IPS-15b (cell line): Measurements from ENCODE around the gene MLN.

Source experiments
- H3K27me3 ChIP-seq: one replicate; pipeline ENCODE4 v1.6.1; 2013; ENCODE audit warnings: low read length; ENCODE audit not compliant: control insufficient read depth, insufficient read depth
- H3K36me3 ChIP-seq: one replicate; pipeline ENCODE4 v1.6.1; 2013; ENCODE audit warnings: low read length; ENCODE audit not compliant: control insufficient read depth, insufficient read depth
- H3K4me1 ChIP-seq: one replicate; pipeline ENCODE4 v1.6.1; 2013; ENCODE audit warnings: mild to moderate bottlenecking, low read length; ENCODE audit not compliant: control insufficient read depth, insufficient read depth
- H3K4me3 ChIP-seq: one replicate; pipeline ENCODE4 v1.5.1; 2013; ENCODE audit warnings: low read depth, low read length
- H3K9ac ChIP-seq: one replicate; pipeline ENCODE4 v1.6.1; 2013; ENCODE audit warnings: low read depth, mild to moderate bottlenecking, low read length
- H3K9me3 ChIP-seq: one replicate; pipeline ENCODE4 v1.6.1; 2013; ENCODE audit warnings: mild to moderate bottlenecking, low read length; ENCODE audit not compliant: control insufficient read depth, insufficient read depth

The MLN gene

DNA sequence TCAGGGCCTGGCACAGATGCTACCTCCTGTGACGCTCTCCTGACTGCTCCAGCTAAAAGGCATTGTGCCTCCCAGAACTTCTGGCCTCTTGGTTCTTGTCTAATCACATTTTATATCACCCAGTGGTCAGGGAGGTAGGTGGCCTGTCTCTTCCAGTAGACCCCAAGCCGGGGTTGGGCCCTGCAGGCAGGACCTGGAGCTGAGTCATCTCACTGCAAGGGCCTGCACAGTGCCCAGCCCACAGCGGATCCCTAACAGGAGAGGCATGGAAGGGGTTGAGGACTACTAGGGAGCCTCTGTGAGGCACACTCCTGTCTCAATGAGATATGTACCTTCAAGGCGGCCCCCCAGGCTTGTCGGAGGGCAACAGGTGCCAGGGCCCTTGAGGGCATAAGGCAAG lies 21.2 kb downstream of the MLN start:
- Histone ChIP-seq H3K4me3 (no peak overlapping the region), H3K36me3 (peaks cover 68% of the 10 kb centered on the region), H3K27me3 (no peaks in the 10 kb centered on the region), H3K9ac (no peak overlapping the region), H3K4me1 (peaks cover 50% of the 10 kb centered on the region), H3K9me3 (no peaks in the 10 kb centered on the region)

DNA sequence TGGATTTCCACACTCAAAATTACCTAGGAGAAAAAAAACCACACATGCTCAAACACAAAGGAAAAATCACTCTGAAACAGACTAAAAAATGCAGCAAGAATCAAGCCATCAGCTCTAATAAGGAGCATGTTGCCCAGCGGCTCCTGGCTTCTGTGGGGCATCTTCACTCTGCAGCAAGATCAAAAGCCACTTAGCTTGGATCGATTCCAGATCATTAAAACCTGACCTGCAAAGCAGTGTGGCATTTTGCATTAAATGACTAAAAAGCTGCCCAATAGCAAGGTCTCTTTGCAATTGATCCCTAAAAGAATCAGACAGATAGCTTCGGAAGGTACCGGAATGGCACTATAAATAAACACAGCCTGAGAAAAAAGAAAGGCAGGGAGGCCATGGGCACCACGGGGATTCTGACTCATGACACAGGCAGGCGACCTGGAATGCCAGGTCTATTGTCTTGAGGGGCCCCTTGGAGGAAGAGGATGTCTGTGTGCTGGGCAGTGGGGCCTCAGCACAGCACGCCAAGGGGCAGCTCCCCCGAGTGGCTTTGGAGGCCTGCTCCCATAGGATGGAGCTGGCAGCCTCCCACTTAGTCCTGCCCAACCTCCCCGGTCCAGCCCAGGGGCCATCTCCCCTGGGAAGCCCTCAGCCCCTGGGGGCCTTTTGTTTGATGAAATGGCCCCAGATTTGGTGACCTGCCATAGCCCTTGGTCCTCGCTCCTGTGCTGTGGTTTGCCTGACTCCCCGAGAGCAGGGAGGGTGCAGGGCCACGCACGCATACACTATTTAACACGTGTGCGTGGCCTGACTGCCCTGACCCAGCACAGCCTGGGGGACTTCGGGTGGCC lies 22.4 kb downstream of the MLN start:
- Histone ChIP-seq H3K36me3 (peaks cover 80% of the 10 kb centered on the region), H3K9me3 (no peaks in the 10 kb centered on the region), H3K9ac (peak overlapping the region; percentile 26), H3K27me3 (no peaks in the 10 kb centered on the region), H3K4me3 (no peak overlapping the region), H3K4me1 (peaks cover 38% of the 10 kb centered on the region)

- H3K36me3 ChIP-seq = peaks cover 94% of the 10 kb centered on the region
Observed at GRCh38 chr6:33779895-33780294, 23.9 kb downstream of the MLN start.

GRCh38 chr6:33779290-33779689 lies 24.5 kb downstream of the MLN start:
- Histone ChIP-seq H3K4me3 (no peak overlapping the region), H3K4me1 (peaks cover 19% of the 10 kb centered on the region), H3K36me3 (peaks cover 96% of the 10 kb centered on the region), H3K9me3 (no peaks in the 10 kb centered on the region), H3K27me3 (no peaks in the 10 kb centered on the region), H3K9ac (no peak overlapping the region)

More at GRCh38 chr6:33779895-33780294, 23.9 kb downstream of the MLN start:
- Histone ChIP-seq H3K4me3 (no peak overlapping the region), H3K27me3 (no peaks in the 10 kb centered on the region), H3K9ac (no peak overlapping the region), H3K9me3 (no peaks in the 10 kb centered on the region), H3K4me1 (peaks cover 24% of the 10 kb centered on the region)

DNA sequence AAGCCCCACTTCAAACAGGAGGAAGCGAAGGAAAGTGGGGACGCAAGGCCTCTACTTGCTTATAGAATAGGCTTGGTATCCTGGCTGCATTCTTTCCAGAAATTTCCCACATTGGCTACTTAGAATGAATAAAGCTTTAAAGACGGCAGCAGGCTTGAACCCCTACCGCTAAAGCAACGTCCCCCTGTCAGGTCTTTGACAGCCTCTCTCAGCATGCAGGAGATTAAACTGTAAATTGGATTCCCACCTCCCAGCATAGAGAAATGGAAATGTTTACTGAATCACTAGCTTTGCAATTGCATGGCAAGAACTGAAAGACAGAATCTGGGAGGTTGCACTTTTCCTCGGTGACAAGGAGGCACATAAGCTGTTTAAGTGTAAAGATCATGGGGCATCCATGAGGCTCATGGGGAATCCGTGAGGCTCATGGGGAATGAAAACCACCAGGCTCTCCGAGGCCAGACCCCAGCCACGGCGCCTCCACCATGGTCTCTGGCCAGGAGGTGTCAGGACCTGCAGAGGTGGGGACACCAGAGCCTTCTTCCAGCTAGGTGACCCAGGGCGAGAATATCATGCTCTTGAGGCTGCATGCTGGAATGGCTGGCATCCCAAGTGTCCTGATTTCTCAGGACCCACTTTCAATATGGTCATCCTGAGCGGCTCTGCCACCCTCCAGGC lies 25.2 kb downstream of the MLN start:
- Histone ChIP-seq H3K9ac (no peak overlapping the region), H3K36me3 (peaks cover 97% of the 10 kb centered on the region), H3K27me3 (no peaks in the 10 kb centered on the region), H3K4me3 (no peak overlapping the region), H3K9me3 (no peaks in the 10 kb centered on the region), H3K4me1 (peaks cover 19% of the 10 kb centered on the region)

DNA sequence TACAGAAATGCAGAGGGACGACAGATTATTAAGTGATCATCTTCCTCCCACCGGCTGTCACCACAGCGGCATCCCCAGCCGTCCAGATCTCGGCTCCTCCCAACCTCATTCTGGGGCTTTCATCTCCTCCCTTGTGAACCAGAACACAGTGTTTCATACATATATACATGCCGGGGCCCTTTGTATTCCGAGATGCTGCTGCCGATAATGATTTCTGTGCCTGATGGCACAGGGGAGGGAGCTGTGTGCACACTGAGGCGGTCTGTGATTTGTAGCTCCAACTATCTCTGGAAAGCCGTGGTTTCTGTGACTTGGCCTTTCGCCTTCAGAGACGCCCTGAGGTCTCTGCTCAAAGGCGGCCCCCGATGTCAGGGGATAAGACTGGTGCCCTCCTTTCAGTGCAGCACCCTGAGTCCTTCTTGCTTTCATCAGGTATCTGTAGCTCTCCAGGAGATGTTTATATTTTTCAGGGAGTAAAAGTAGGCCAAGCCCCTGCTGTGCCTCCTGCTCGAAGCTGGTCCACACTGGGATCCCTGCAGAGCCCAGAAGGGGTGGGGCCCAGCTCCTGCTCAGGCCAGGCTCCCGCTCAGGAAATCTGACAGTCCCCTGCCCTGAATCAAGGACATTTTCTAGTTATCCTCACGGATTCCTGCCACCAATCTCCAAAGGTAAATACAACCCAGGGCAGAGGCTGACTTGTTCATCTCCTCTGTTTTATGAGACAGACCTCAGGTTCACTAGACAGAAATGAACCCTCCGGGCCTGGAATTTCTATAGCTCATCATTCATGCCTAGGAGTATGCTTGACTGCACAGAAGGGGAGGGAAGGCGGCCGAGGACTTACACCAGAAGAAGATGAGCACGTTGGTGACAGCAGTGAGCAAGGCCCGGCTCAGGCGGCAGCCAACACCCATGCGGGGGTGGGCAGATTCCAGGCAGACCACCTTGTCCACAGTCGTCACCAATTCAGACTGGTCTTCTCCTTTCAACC lies 26.1 kb downstream of the MLN start:
- Histone ChIP-seq H3K4me3 (no peak overlapping the region), H3K9ac (no peak overlapping the region), H3K9me3 (no peaks in the 10 kb centered on the region), H3K36me3 (peaks cover 97% of the 10 kb centered on the region), H3K27me3 (no peaks in the 10 kb centered on the region), H3K4me1 (peaks cover 19% of the 10 kb centered on the region)

DNA sequence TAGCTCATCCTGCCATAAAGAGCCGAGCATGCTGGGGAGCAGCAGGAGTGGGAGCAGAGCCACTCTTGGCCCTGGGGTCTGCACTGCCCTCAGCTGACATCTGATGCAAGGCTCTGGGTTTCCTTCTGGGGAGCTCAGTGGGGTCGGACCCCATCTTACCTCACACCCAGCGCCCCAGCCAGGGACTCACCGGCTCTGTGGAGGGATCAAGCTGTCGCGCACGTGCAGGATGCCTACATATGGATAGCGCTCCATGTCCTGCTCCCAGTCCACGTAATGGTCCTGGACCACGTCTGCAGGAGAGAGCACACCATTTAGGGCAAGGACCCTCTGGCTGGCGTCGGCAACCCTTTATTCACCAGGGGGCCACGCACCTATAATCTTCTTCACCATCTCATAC lies 27.0 kb downstream of the MLN start:
- no peaks in the 10 kb centered on the region for H3K9me3 ChIP-seq
- H3K4me1 ChIP-seq = peaks cover 15% of the 10 kb centered on the region
- no peak overlapping the region for H3K4me3 ChIP-seq
- no peaks in the 10 kb centered on the region for H3K27me3 ChIP-seq
- H3K36me3 ChIP-seq = peaks cover 93% of the 10 kb centered on the region
- no peak overlapping the region for H3K9ac ChIP-seq

DNA sequence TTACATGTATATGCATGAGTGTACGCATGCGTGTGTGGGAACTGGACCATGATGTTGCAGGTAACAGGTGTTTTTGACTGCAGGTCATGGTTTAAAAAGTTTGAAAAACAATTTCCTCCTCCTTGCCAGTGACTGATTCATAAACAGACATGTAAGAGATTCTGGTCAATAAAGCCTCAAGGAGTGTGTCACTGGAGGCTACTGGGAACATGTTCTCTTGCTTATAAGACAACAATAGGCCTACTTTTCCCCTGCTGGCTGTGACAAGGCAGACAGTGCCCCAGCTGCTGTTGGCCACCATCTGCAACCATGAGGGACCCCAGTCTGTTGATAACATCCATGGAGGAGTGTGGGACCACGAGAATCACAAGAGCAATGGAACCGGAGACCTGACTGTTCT lies 27.6 kb downstream of the MLN start:
- Histone ChIP-seq H3K27me3 (no peaks in the 10 kb centered on the region), H3K4me3 (no peak overlapping the region), H3K9me3 (no peaks in the 10 kb centered on the region), H3K9ac (no peak overlapping the region), H3K36me3 (peaks cover 87% of the 10 kb centered on the region), H3K4me1 (peaks cover 13% of the 10 kb centered on the region)

- no peaks in the 10 kb centered on the region for H3K27me3 ChIP-seq
- H3K4me1 ChIP-seq = peaks cover 20% of the 10 kb centered on the region
- no peaks in the 10 kb centered on the region for H3K9me3 ChIP-seq
- no peak overlapping the region for H3K4me3 ChIP-seq
- H3K36me3 ChIP-seq = peaks cover 73% of the 10 kb centered on the region
- H3K9ac ChIP-seq = no peak overlapping the region
Observed at GRCh38 chr6:33774774-33775173, 29.0 kb downstream of the MLN start.

- Histone ChIP-seq H3K27me3 (no peaks in the 10 kb centered on the region), H3K36me3 (peaks cover 57% of the 10 kb centered on the region), H3K4me3 (no peak overlapping the region), H3K4me1 (peaks cover 18% of the 10 kb centered on the region), H3K9me3 (no peaks in the 10 kb centered on the region), H3K9ac (no peak overlapping the region)
Observed at GRCh38 chr6:33772902-33773472, 30.8 kb downstream of the MLN start.
